Activated naive CD8-positive, alpha-beta T cell treated with anti-CD3 and anti-CD28 coated beads for 36 hours (primary cell): ENCODE measurements around the gene GJD4. TPM values are rescaled to one million over a fixed set of nuclear protein-coding genes. Genes with fewer than 3 reads are reported as not detected.

ENCODE experiments used
- DNase-seq: peaks from one replicate; pipeline ENCODE4 v3.0.0; 2021
- H3K27ac Mint-ChIP-seq: one replicate; pipeline ENCODE4 v1.8.0; 2022; ENCODE audit warnings: mild to moderate bottlenecking, moderate library complexity, mixed read lengths
- H3K27me3 Mint-ChIP-seq: one replicate; pipeline ENCODE4 v1.8.0; 2022; ENCODE audit warnings: mild to moderate bottlenecking, mixed read lengths
- H3K36me3 Mint-ChIP-seq: one replicate; pipeline ENCODE4 v1.8.0; 2021; ENCODE audit warnings: mild to moderate bottlenecking, mixed read lengths
- H3K4me1 Mint-ChIP-seq: one replicate; pipeline ENCODE4 v1.8.0; 2021; ENCODE audit warnings: mixed read lengths
- H3K4me3 Mint-ChIP-seq: one replicate; pipeline ENCODE4 v1.8.0; 2022; ENCODE audit warnings: mild to moderate bottlenecking, moderate library complexity, mixed read lengths
- H3K9me3 Mint-ChIP-seq: one replicate; pipeline ENCODE4 v1.8.0; 2022; ENCODE audit warnings: mixed read lengths
- total RNA-seq, 2 experiments: library from RNA; stranded (reverse); gene quantifications; one replicate each; pipeline ENCODE4 v1.2.3, GENCODE V29; 2021

GJD4 gene
- total RNA-seq, 2 experiments from 2014 or later, result not detected

DNA sequence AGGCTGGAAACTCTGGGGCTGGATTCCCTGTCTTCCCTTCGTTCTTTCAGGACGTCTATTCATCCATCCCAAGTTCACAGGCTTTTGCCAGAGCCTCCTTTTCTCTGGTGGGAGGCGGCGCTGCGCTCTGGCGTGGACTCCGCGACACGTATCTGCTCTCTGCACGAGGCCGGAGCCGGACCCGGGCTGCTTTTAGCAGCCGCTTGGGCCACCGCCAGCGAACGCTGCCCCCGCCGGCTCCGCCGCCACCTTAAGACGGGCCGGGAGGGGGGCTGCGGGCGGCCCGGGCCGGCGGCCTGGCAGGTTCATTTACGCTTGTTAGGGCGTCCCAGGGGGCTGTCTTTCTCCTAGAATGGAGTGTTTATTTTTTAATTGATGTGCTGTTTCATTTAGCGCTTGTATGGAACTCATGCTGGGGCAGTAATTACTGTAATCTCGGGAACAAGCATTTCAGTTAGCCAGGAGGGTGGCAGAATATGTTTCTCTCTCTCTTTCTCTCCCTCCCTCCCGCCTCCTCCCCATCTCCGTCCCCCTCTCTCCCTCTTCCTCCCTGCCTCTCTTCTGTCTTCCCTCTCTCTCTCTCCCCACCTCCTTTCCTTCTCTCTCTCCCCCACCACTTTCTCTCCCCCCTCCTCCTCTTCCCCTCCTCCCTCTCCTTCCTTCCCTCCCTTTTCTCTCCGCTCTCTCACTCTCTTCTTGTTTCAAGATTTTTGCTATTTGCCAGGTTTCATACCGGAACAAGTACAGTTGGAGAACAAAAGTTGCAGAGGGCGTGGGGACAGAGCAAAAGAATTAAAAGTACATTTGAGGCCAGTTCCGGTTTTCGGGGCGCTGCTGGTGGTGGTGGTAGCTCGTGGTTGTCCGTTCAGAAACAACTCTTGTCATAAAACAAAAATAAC, 38.3 kb downstream of the GJD4 start:
- peak; percentile 6 for DNase-seq
- H3K4me3 Mint-ChIP-seq, result peak overlapping the region; percentile 69
- H3K36me3 Mint-ChIP-seq, result no peaks in the 10 kb centered on the region
- H3K27me3 Mint-ChIP-seq, result peaks cover 46% of the 10 kb centered on the region
- H3K9me3 Mint-ChIP-seq, result no peaks in the 10 kb centered on the region
- peaks cover 15% of the 10 kb centered on the region for H3K4me1 Mint-ChIP-seq
- no peak overlapping the region for H3K27ac Mint-ChIP-seq

DNA sequence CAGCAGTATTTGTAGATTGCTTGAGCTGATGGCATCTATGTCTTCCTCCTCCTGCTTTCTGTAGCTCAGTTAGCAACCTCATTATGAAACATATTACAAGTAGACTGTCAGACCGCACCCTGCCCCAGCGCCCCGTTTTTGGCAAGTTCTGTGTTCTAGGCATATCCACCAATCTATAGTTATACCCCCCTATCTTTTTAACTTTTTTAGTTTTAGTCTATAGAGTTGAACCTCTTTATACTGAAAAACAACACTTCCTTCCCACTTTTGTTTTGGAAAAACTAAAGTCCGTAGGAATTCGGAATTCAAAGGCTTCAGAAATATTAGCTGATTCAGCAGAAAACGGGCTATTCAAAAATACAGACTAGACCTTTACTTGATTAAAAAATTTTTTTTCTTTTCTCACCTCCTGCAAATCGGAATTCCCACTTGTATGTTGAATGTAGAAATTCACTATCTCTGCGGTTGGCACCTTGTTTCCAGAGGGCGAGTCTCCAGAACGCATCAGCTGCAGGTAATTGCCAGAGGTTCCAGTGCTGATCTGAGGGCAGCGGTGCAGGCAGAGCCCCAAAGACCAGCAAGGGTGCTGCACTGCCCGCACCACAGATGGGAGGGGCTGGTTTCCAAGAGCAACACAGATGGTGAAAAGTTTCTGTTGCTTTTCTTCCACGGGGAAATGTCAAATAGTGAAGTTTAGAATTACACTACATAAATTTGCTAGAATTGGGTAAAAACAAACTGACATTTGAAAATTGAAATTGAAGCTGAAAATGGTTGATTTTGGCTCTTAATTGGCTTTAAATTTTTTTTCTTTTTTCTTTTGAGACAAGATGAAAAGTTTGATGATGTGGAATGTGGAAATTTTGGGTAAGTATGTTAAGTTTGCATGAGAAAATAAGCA, 39.2 kb downstream of the GJD4 start:
- peaks cover 40% of the 10 kb centered on the region for H3K27me3 Mint-ChIP-seq
- H3K4me3 Mint-ChIP-seq, result peak overlapping the region; percentile 69
- H3K36me3 Mint-ChIP-seq, result no peaks in the 10 kb centered on the region
- no peak overlapping the region for H3K27ac Mint-ChIP-seq
- H3K4me1 Mint-ChIP-seq, result peaks cover 15% of the 10 kb centered on the region
- DNase-seq, result no peak
- no peaks in the 10 kb centered on the region for H3K9me3 Mint-ChIP-seq

DNA sequence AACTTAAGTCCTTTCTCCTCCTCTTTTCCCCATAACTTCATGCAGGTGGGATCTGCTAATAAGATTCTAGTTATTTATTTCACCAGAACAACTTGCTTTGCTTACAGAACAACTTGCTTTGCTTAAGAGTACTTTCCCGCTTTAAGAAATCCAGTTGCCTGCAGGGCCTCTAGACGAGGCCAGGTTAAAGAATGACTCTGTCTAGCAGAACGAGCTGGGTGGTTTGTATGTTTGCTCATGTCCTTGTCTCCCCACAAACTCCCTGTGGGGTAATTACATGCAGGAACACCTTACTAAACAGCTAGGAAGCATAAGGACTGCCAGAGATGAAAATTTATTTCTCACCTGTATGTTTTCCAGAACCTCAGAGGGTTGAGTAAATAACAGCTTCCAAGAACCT, 45.8 kb downstream of the GJD4 start:
- Mint-ChIP-seq H3K27ac (no peak overlapping the region), H3K27me3 (peaks cover 19% of the 10 kb centered on the region), H3K9me3 (no peaks in the 10 kb centered on the region), H3K4me1 (no peaks in the 10 kb centered on the region), H3K4me3 (no peak overlapping the region), H3K36me3 (no peaks in the 10 kb centered on the region)
- no peak for DNase-seq

DNA sequence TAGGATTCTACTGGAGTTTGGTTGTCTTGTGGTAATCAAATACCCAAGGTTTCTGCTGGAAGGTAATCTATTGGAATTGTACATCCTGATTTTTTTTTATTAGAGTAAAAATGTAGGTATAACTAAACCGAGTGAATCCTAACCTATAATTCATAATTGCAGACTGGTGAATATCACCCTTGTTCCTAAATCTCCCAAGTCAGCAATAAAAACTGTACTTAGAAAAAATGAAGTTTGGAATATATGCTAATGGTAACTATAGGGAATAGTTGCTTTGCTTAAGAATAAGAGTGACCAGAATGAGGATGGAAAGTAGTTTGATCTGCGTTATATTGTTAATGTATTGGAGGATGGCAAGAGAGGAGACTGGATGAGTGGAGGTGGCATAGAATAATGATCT, 47.7 kb downstream of the GJD4 start:
- no peak overlapping the region for H3K4me3 Mint-ChIP-seq
- H3K36me3 Mint-ChIP-seq, result no peaks in the 10 kb centered on the region
- H3K4me1 Mint-ChIP-seq, result no peaks in the 10 kb centered on the region
- H3K9me3 Mint-ChIP-seq, result no peaks in the 10 kb centered on the region
- no peak overlapping the region for H3K27ac Mint-ChIP-seq
- peaks cover 27% of the 10 kb centered on the region for H3K27me3 Mint-ChIP-seq
- no peak for DNase-seq

DNA sequence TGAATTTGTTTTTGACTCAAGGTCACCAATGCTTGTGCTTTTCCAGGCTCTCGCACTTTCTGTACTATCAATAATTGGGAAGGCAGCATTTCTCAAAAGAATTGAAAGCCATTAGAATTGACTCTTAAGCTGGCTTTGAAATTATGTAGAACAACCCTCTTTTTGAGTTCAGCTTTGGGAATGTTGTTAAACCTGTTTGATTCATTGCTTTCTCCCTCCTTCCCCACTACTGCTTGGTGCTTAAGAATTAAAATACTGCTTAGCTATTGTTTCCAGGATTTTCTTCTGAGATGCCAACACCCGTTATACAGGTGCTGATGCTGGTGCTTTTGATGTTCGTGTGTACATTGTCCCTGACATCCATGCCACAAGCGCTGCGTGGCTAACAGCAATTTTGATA, 52.5 kb downstream of the GJD4 start:
- Mint-ChIP-seq H3K4me1 (no peaks in the 10 kb centered on the region), H3K27me3 (peaks cover 24% of the 10 kb centered on the region), H3K4me3 (no peak overlapping the region), H3K9me3 (peaks cover 2% of the 10 kb centered on the region), H3K36me3 (peaks cover 2% of the 10 kb centered on the region), H3K27ac (no peak overlapping the region)
- no peak for DNase-seq

Other genes starting within 250 kb of the GJD4 start
- under 1 TPM; 0.10 to 0.21 TPM for gene FZD8, start 37.0 kb downstream of the GJD4 start, total RNA-seq